ENCODE results near the gene ACTN4. TPM values are rescaled to one million over a fixed set of nuclear protein-coding genes. Genes with fewer than 3 reads are reported as not detected.

ACTN4 gene
- total RNA-seq, 1 donor = 229 TPM

DNA sequence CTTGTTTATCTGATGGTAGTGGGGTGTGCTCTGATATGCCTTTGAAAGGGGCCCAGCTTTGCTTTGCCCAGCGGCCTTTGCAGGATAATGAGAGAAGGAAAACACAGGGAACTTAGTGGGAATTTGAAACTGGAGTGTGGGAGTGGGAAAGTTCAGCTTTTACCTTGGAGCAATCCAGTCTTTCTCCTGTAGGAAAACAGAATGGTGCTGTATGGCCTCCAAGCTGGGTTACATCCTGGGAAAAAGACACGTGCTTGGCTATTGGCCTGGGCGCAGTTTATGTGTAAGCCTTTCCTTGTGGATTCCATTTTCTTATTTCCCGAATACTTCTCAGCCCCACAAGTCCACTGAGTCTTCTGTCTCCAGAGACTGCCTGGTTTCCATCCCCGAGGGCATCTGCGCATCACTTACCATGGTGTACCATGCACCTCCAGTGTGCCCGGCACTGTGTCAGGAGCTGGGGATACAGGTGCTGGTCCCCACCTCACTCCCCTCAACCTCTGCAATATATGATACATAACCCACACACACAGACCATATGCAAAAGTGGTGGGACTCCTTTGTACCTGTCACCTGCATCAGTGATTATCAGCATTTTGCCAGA, 31.5 kb downstream of the ACTN4 start:
- DNase-seq (ENCODE audit: insufficient read length, low spot score, missing footprints) = peak; percentile 60
- peaks cover 57% of the 10 kb centered on the region for H3K4me1 ChIP-seq (ENCODE audit: insufficient read depth, low read length)
- peaks cover 36% of the 10 kb centered on the region for H3K36me3 ChIP-seq (ENCODE audit: insufficient read depth, low read length)
- H3K79me2 ChIP-seq (ENCODE audit: insufficient read depth, low read length) = peaks cover 98% of the 10 kb centered on the region
- no peak overlapping the region for H3K4me2 ChIP-seq (ENCODE audit: insufficient read depth, low read length)
- H3K27ac ChIP-seq (ENCODE audit: low read depth, low read length) = peak overlapping the region; percentile 21
- H3K27me3 ChIP-seq (ENCODE audit: insufficient read depth, low read length) = no peaks in the 10 kb centered on the region
- TF ChIP-seq, protein P1, sequence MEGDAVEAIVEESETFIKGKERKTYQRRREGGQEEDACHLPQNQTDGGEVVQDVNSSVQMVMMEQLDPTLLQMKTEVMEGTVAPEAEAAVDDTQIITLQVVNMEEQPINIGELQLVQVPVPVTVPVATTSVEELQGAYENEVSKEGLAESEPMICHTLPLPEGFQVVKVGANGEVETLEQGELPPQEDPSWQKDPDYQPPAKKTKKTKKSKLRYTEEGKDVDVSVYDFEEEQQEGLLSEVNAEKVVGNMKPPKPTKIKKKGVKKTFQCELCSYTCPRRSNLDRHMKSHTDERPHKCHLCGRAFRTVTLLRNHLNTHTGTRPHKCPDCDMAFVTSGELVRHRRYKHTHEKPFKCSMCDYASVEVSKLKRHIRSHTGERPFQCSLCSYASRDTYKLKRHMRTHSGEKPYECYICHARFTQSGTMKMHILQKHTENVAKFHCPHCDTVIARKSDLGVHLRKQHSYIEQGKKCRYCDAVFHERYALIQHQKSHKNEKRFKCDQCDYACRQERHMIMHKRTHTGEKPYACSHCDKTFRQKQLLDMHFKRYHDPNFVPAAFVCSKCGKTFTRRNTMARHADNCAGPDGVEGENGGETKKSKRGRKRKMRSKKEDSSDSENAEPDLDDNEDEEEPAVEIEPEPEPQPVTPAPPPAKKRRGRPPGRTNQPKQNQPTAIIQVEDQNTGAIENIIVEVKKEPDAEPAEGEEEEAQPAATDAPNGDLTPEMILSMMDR (IDR thresholded peaks at IDR 0.05; ENCODE audit: extremely low read depth, low read depth, low read length) = no peak
- H2AFZ ChIP-seq (ENCODE audit: low read length) = no peak overlapping the region
- H4K20me1 ChIP-seq (ENCODE audit: insufficient read depth, low read length) = peaks cover 65% of the 10 kb centered on the region
- H3K9me3 ChIP-seq (ENCODE audit: low read depth, low read length) = no peaks in the 10 kb centered on the region
- no peak overlapping the region for H3K4me3 ChIP-seq (ENCODE audit: insufficient read depth, low read length)

DNA sequence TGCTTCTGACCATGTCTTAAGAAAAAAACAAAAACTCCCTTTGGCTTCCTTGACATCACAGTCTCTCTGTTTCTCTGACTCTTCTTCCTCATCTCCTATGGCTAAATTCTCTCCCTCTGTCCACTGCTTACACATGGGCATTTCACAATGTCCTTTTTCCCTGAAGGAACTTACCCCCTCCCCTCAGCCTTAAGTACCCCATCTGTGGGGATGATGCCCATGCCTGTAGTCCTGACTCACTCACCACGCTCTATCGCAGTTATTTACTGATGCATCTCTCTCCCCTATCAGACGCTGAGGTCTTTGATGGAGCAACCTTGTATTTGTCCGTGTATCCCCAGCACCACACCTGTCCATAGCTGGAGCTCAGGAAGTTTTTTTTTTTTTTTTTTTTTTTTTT, 32.4 kb downstream of the ACTN4 start:
- no peaks in the 10 kb centered on the region for H3K9me3 ChIP-seq (ENCODE audit: low read depth, low read length)
- no peak overlapping the region for H3K4me2 ChIP-seq (ENCODE audit: insufficient read depth, low read length)
- peaks cover 90% of the 10 kb centered on the region for H3K79me2 ChIP-seq (ENCODE audit: insufficient read depth, low read length)
- no peaks in the 10 kb centered on the region for H3K27me3 ChIP-seq (ENCODE audit: insufficient read depth, low read length)
- H3K36me3 ChIP-seq (ENCODE audit: insufficient read depth, low read length) = peaks cover 36% of the 10 kb centered on the region
- H3K4me3 ChIP-seq (ENCODE audit: insufficient read depth, low read length) = no peak overlapping the region
- peaks cover 58% of the 10 kb centered on the region for H3K4me1 ChIP-seq (ENCODE audit: insufficient read depth, low read length)
- TF ChIP-seq, protein P1 (IDR thresholded peaks at IDR 0.05; ENCODE audit: extremely low read depth, low read depth, low read length) = no peak
- DNase-seq (ENCODE audit: insufficient read length, low spot score, missing footprints) = peak; percentile 34
- peaks cover 58% of the 10 kb centered on the region for H4K20me1 ChIP-seq (ENCODE audit: insufficient read depth, low read length)
- peak overlapping the region; percentile 21 for H3K27ac ChIP-seq (ENCODE audit: low read depth, low read length)
- H2AFZ ChIP-seq (ENCODE audit: low read length) = no peak overlapping the region

DNA sequence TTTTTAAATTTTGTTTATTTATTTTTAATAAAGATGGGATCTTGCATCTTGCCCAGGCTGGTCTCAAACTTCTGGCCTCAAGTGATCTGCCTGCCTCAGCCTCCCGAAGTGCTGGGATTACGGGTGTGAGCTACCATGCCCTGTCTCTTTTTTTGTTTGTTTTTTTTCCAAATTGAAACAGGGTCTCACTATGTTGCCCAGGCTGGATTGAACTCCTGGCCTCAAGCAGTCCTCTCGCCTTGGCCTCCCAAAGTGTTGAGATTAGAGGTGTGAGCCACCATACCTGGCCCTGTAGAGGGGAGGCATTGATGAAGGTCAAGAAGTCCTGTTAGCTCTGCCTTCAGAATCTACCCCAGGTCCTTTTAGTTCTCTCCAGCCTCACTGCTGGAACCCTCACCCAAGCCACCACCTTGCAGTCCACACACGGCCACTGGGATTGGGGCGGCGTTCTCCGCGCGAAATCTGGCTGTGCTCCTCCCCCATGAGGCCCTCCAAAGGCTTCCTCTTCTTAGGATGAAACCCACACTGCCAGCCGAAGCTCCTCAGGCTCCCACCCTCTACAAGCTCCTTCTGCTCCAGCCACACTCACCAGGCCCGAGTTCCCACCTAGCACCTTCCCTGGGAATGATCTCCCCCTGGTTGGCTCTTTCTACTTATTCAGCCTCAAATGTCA, 34.9 kb downstream of the ACTN4 start:
- H3K36me3 ChIP-seq (ENCODE audit: insufficient read depth, low read length) = peaks cover 24% of the 10 kb centered on the region
- peaks cover 89% of the 10 kb centered on the region for H3K79me2 ChIP-seq (ENCODE audit: insufficient read depth, low read length)
- H3K27me3 ChIP-seq (ENCODE audit: insufficient read depth, low read length) = no peaks in the 10 kb centered on the region
- H2AFZ ChIP-seq (ENCODE audit: low read length) = no peak overlapping the region
- H3K4me2 ChIP-seq (ENCODE audit: insufficient read depth, low read length) = no peak overlapping the region
- peaks cover 33% of the 10 kb centered on the region for H4K20me1 ChIP-seq (ENCODE audit: insufficient read depth, low read length)
- peak overlapping the region; percentile 99 for H3K27ac ChIP-seq (ENCODE audit: low read depth, low read length)
- no peaks in the 10 kb centered on the region for H3K9me3 ChIP-seq (ENCODE audit: low read depth, low read length)
- no peak overlapping the region for H3K4me3 ChIP-seq (ENCODE audit: insufficient read depth, low read length)
- H3K4me1 ChIP-seq (ENCODE audit: insufficient read depth, low read length) = peaks cover 59% of the 10 kb centered on the region
- TF ChIP-seq, protein P1 (IDR thresholded peaks at IDR 0.05; ENCODE audit: extremely low read depth, low read depth, low read length) = no peak
- DNase-seq (ENCODE audit: insufficient read length, low spot score, missing footprints) = no peak

DNA sequence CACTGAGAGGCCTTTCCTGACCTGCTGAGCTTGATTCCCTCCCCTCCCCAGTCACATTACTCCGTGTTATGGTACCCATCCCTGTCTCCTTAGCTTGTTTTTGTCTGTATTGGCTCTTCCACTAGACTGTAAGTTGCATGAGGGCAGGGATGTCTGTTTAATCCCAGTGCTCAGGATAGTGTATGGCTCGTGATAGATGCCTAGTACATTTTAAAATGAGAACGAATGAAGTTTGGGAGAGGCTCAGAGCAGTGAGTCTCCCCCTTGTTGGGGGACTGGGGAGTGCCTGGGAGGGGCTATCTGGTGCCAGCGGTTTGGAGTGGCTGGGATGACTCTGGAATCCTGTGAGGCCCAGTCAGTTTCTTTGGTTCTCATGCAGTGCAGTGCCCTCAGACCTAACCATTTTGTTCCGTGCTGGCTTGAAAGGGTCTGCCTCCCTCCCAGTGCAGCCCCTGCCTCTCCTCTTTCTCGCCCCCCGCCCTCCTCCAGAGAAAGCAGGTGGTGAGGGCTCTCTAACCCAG, 35.5 kb downstream of the ACTN4 start:
- TF ChIP-seq, protein P1 (IDR thresholded peaks at IDR 0.05; ENCODE audit: extremely low read depth, low read depth, low read length) = no peak
- Histone ChIP-seq H3K4me2 (ENCODE audit: insufficient read depth, low read length) (peak overlapping the region; percentile 80), H3K9me3 (ENCODE audit: low read depth, low read length) (no peaks in the 10 kb centered on the region), H3K27me3 (ENCODE audit: insufficient read depth, low read length) (no peaks in the 10 kb centered on the region), H3K4me1 (ENCODE audit: insufficient read depth, low read length) (peaks cover 62% of the 10 kb centered on the region), H3K79me2 (ENCODE audit: insufficient read depth, low read length) (peaks cover 89% of the 10 kb centered on the region), H3K36me3 (ENCODE audit: insufficient read depth, low read length) (peaks cover 19% of the 10 kb centered on the region), H2AFZ (ENCODE audit: low read length) (no peak overlapping the region), H4K20me1 (ENCODE audit: insufficient read depth, low read length) (peaks cover 29% of the 10 kb centered on the region), H3K4me3 (ENCODE audit: insufficient read depth, low read length) (peak overlapping the region; percentile 26), H3K27ac (ENCODE audit: low read depth, low read length) (peak overlapping the region; percentile 99)
- peak; percentile 29 for DNase-seq (ENCODE audit: insufficient read length, low spot score, missing footprints)
